Stimulated activated naive CD4-positive, alpha-beta T cell (primary cell): ENCODE results near the gene CATSPERE.
"Not testable (repeated sequence)": the region's sequence is repeated elsewhere in the genome, so short reads cannot be mapped to it uniquely, and the experiment has no call there.

Source experiments
- DNase-seq, 6 experiments: peaks; one replicate each; lab custom pipeline; 2025; lab: John Stamatoyannopoulos, UW

CATSPERE gene

GRCh38 chr1:244636488-244637259 lies 175.6 kb downstream of the CATSPERE start:
- DNase-seq = no peak

GRCh38 chr1:244639561-244639960 lies 178.5 kb downstream of the CATSPERE start:
- DNase-seq = no peak

GRCh38 chr1:244640917-244641316 lies 179.8 kb downstream of the CATSPERE start:
- no peak for DNase-seq

GRCh38 chr1:244642526-244642925 lies 181.5 kb downstream of the CATSPERE start:
- DNase-seq = no peak

- DNase-seq = no peak
These were observed 181.9 kb downstream of the CATSPERE start for GRCh38 chr1:244642988-244643387.

GRCh38 chr1:244645414-244645813 lies 184.3 kb downstream of the CATSPERE start:
- no peak for DNase-seq

GRCh38 chr1:244645890-244646289 lies 184.8 kb downstream of the CATSPERE start:
- no peak for DNase-seq

GRCh38 chr1:244647819-244648218 lies 186.7 kb downstream of the CATSPERE start:
- no peak for DNase-seq

GRCh38 chr1:244651956-244652622 lies 191.0 kb downstream of the CATSPERE start:
- DNase-seq = no peak

GRCh38 chr1:244652623-244653438 lies 191.8 kb downstream of the CATSPERE start, which contains the start of gene DESI2:
Gene DESI2 (plus strand): TSS chr1:244653126. CDS start chr1:244653314, 188 bp downstream.
- peak; percentile 95 to 100 (median 99) for DNase-seq

GRCh38 chr1:244653439-244654107 lies 192.5 kb downstream of the CATSPERE start:
- DNase-seq = peak in 1 of 6 experiments; percentile 52

- no peak for DNase-seq
These were observed 193.3 kb downstream of the CATSPERE start for GRCh38 chr1:244654108-244655038.

- no peak for DNase-seq
These were observed 194.1 kb downstream of the CATSPERE start for GRCh38 chr1:244655186-244655585.

- no peak for DNase-seq
These were observed 196.3 kb downstream of the CATSPERE start for GRCh38 chr1:244657421-244657820.

- no peak for DNase-seq
These were observed 198.6 kb downstream of the CATSPERE start for GRCh38 chr1:244659694-244660093.

GRCh38 chr1:244660595-244660994 lies 199.5 kb downstream of the CATSPERE start:
- no peak for DNase-seq

GRCh38 chr1:244661569-244662312 lies 200.7 kb downstream of the CATSPERE start:
- DNase-seq = not testable (repeated sequence)

- DNase-seq = no peak
These were observed 201.5 kb downstream of the CATSPERE start for GRCh38 chr1:244662599-244662998.

GRCh38 chr1:244664353-244664752 lies 203.3 kb downstream of the CATSPERE start:
- DNase-seq = no peak

- DNase-seq = no peak
These were observed 204.7 kb downstream of the CATSPERE start for GRCh38 chr1:244665771-244666217.
